GM19468 (cell line): ENCODE data around the gene HSPA1B.
"Not testable (repeated sequence)": the region's sequence is repeated elsewhere in the genome, so short reads cannot be mapped to it uniquely, and the experiment has no call there.

ENCODE experiments used
- ATAC-seq: cut with Tn5 transposase; IDR thresholded peaks from one replicate; pipeline ENCODE4 v1.9.1; 2021; ENCODE audit warnings: mild to moderate bottlenecking, moderate library complexity, moderate number of reproducible peaks; ENCODE audit not compliant: unreplicated experiment; ENCODE audit errors: extremely low read depth

The HSPA1B gene

DNA sequence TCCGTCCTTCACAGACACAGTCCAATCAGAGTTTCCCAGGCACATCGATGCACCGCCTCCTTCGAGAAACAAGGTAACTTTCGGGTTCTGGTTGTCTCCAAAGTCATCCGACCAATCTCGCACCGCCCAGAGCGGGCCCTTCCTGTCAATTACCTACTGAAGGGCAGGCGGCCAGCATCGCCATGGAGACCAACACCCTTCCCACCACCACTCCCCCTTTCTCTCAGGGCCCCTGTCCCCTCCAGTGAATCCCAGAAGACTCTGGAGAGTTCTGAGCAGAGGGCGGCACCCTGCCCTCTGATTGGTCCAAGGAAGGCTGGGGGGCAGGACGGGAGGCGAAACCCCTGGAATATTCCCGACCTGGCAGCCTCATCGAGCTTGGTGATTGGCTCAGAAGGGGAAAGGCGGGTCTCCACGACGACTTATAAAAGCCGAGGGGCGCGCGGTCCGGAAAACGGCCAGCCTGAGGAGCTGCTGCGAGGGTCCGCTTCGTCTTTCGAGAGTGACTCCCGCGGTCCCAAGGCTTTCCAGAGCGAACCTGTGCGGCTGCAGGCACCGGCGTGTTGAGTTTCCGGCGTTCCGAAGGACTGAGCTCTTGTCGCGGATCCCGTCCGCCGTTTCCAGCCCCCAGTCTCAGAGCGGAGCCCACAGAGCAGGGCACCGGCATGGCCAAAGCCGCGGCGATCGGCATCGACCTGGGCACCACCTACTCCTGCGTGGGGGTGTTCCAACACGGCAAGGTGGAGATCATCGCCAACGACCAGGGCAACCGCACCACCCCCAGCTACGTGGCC, at the start of gene HSPA1B:
HSPA1B (plus strand) TSS at position 453 of the 794 bp plus-strand sequence; CDS start at position 666, 213 bp downstream.
- peak; percentile 41 for ATAC-seq

DNA sequence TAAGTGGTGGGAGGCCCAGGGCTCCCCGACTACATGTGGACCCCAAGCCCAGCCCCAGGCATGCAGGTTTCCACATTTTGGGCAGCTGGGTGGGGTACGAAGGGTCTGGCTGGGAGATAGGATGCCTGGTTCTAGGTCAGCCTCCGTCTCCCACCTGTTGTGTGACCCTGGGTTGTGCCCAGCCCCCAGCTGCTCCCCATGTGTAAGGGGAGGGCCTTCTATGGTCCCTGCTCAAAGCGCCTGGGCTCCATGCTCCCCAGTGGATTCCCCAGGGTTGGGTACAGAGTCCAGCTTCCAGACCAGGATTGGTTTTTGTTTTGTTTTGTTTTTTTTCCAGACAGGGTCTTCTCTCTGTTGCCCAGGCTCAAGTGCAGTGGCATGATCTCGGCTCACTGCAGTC, 49.3 kb upstream of the HSPA1B start:
- no peak for ATAC-seq

DNA sequence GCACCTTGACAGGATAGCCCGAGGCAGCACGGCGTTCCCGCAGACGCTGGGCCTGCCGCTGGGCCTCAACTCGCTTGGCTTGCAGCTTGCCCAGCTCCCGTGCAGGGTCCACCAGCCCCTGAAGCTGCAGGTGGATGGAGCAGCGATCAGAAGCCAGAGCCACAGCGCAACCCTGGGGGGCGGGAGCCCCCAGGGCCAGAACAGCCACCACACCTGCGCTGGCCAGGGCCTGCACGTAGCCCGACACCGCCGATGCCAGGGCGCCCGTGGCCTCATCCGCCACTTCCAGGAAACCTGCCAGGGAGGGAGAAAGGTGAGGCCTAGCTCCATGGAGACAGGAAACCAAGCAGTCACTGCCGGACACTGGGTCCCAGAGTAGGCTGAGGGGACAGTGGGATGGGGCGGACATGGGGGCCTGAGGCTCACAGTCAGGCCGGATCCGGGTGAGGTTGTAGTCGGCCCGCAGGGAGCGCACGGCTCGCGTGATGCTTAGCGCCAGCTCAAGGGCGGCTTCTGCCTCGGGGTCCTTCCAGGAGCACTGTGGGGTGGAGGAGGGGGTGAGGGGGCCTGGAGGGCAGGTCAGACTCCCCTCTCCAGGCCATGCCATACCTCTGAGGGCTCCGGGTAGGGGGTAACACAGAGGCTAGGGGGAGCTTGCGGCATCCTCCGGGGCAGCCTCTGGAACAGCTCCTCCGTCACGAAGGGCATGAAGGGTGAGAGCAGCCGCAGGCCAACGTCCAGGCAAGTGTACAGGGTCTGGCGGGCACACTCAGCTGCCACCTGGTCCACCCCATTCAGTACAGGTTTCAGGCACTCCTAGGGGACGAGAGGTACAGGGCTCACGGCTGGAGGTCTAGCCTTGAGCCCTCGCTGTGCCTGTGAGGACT, 48.3 kb upstream of the HSPA1B start:
- no peak for ATAC-seq

DNA sequence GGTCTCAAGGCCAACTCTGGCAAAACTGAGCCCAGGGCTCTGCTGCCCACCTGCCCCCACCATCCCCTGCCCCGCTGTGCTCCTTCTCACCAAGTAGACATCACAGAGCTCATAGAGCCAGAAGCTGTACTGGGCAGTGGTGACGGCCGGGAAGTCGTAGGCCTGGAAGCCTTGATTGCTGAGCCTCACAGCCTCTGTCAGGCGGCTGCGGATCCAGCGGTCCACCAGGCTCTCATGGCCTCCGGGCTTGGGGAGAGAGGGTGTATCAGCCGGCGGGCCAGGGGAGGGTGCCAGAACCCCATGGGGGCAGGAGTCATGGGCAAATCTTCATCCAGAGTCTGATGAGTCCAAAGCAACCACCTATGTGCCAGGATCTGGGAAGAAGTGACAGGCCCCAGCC, 47.6 kb upstream of the HSPA1B start:
- no peak for ATAC-seq

DNA sequence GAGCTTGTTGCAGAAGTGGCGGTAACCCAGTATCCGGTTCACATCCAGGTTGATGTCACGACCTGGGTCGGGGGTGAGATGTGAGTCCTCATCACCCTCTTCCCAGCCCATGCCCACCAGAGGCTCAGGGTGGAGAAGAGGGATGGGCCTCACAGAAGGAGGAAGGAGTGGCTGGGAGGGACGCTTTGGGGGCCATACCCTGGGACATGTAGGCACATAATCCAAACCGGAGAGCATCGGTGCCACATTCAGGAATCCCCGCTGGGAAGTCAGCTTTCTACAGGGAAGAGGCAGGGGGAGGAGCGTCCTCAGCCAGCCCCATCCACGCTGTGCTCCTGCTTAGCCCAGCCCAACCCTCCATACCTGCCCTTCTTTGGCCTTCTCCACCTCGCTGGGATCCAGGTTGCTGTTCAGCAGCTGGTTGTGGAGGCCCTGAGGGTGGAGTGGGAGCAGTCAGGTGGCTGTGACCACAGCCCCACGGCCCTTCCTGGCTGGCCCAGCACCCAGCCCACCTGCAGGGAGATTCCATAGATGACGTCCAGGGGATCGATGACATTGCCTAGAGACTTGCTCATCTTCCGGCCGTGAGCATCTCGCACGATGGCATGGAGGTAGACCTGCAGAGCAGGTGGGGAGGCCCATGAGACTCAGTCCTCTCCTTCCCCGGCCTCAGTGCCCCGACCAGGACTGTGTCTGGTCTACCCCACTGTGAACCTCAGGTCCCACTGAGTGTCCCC, 46.9 kb upstream of the HSPA1B start:
- no peak for ATAC-seq

DNA sequence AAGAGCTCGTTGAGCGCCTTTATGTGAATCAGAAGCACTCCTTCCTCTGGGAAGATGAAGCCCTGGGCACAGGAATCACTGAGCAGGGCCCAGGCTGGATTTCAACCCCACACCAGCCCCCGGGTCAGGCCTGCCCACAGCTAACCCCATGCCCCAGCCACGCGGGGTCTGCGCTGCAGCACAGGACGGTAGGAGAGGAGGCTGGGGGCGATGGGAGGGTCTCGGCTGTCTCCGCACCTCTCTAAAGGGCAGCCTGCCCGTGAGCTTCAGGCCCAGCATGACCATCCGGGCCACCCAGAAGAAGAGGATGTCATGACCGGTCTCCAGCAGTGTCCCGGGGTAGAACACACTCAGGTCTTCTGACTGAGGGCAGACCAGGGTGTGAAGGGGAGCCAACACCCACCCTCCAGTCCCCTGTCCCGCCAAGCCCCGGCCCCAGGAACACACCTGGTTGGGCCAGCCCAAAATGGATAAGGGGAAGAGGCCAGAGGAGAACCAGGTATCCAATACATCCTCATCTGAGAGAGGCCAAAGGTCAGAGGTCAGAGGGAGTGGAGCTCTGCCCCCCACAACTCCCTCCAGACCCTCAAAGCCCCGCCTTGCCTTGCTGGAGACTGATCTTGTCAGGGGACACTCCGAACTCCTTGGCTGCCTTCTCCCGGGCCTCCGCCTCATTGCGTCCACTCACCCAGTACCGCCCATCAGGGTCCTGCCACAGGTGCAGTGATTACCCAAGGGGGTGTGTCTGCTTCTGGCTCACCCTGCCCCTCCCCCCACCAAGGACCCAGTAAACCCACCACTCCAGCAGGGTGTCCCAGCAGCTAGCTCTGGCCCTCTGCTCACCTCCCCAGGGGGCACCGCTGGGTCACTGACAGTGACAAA, 46.1 kb upstream of the HSPA1B start:
- ATAC-seq: no peak

DNA sequence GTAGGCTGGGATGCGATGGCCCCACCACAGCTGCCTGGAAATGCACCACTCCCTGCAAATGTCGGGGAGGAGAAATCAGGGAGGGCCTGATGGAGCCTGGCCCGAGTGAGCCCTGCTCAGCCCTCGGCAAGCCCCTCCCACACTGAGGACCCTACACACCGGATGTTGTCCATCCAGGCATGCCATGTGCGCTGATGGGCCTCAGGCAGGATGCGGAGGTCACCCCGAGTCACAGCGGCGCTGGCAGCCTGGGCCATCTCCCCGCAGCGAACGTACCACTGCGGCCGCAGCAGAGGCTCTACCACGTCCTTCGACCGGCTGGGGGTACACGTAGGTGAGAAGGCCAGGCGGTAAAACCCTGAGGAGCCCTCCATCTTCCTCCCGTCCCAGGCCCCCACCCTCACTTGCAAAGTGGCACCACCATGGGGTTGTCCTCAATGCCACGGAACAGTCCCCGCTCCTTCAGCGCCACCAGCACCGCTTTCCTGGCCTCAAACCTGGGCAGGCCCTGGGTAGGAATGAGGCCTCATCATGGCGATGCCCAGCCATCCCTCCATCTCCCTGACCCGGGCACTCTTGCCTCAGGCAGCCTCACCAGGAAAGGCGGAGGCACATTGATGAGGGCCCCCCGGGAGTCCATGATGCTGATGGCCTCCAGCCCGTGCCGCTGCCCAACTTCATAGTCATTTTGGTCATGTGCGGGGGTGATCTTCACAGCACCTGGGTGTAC, 45.2 kb upstream of the HSPA1B start:
- ATAC-seq: no peak

DNA sequence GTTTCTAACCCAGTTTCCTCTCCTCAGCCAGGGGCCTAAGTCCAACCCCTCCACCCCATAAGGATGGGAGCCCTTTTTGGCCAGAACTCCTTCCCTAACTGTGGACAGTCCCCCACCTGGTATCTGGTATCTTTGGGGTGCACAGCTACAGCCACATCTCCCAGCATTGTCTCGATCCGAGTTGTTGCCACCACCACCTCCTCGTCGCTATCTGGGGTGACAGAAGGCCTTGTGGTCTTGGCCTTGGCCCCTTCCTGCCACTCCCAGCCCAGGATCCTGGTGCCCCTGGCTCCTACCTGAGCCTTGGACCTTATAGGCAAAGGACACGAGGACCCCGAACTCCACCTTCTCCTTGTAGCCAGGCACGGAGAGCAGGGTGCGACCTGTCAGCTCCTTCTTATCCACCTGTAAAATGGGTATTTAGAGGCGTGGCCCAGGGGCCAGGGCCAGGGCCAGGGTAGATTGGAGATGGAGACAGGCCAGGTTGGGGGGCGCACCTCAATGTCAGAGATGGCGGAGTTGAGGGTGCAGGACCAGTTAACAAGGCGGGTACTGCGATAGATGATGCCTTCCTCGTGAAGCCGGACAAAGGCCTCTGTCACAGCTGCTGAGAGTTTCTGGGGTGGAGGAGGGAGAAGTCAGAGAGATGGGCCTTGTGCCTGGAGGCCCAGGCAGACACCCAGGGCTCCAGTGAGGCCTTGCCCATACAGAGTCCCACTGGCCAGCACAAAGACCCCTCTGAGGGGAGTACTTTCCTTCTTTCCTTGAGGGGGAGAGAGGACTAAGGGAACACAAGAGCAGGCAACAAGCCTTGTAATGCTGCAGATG, 43.2 kb upstream of the HSPA1B start:
- ATAC-seq: no peak

DNA sequence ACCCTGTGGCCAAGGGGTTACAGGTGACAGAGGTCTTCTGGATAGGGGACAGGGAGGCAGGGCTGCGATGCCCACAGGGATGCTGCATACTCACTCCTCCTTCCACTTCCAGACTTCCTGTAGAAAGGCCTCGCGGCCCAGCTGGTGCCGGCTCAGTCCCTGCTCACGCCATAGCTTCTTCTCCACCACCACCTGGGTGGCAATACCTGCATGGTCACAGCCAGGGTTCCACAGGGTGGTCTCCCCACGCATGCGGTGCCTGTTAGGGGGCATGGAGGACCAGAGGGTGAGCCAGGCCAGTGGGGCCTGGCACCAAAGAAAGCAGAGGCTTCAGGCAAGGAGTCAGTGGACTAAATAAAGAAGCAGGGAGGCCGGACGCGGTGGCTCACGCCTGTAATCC, 42.1 kb upstream of the HSPA1B start:
- no peak for ATAC-seq

DNA sequence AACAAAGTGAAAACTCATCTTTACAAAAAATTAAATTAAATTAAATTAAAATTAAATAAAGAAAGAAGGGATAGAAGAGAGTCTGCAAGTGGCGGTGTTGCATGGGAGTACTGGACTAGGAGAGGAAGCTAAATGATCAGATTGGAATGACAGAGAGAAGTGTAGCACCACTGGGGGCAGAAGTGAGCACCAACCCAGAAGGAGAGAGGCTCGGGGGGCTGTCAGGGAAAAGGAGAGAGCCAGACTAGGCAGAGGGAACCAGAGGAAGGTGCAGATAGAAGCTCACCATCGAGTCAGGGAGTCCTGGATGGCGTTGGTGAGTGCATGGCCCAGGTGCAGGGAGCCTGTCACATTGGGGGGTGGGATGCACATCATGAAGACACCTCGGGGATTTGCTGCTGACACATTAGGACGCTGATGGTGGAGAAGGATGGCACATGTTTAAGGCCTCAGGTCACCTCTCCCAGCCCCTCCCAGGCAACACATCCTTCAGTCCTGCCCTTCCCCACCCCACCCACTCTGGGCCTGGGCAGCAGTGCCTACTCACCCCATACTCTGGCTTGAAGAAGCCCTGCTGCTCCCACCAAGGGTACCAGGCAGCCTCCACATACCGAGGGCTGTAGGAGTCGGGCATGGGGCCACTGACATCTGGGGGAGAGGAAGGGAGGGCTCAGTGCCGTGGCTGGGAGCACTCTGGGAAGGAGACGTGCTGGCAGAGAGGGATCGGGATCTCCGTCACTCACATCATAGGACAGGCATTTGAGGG, 36.0 kb upstream of the HSPA1B start:
- ATAC-seq: no peak

DNA sequence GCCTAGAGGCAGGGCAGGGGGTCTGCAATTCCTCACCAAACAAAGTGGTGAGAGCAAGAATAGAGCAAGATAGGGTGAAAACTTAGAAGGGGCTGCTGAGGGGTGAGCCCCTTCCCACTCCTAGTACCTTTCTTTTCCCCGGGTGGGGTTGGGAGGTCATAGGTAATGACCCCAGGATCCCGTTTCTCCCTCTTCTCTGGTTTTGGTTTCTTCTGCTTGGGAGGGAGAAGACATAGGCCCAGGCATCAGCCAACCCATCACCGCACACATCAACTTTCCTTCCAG, 35.5 kb upstream of the HSPA1B start:
- no peak for ATAC-seq

DNA sequence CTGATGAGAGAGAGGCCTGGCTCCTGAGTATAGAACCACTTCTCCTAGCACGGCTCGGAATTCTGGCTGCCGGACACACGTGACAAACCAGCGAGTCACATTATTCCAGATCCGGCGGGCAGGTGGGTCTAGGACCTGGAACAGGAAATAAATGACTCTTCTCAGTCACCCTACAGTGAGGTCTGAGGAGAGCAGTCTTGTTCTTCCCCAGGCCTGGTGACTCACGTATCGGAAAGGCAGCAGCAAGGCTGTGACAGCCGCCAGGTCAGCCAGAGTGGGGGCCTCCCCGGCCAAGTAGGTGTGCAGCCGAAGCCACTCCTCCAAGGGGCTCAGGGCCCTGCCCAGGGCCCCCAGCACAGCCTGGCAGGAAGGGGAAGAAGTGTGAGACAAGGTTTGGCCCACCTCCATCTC, 34.8 kb upstream of the HSPA1B start:
- no peak for ATAC-seq

DNA sequence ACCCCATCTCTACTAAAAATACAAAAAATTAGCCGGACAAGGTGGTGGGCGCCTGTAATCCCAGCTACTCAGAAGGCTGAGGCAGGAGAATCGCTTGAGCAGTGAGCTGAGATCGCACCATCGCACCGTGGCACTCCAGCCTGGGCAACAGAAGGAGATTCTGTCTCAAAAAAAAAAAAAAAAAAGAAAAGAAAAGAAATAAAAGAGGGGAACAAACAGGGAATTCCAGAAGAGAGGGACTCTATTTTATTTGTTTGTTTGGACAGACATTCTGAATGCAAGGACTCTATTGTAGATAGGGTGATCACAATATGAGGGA, 33.7 kb upstream of the HSPA1B start:
- ATAC-seq: not testable (repeated sequence)

DNA sequence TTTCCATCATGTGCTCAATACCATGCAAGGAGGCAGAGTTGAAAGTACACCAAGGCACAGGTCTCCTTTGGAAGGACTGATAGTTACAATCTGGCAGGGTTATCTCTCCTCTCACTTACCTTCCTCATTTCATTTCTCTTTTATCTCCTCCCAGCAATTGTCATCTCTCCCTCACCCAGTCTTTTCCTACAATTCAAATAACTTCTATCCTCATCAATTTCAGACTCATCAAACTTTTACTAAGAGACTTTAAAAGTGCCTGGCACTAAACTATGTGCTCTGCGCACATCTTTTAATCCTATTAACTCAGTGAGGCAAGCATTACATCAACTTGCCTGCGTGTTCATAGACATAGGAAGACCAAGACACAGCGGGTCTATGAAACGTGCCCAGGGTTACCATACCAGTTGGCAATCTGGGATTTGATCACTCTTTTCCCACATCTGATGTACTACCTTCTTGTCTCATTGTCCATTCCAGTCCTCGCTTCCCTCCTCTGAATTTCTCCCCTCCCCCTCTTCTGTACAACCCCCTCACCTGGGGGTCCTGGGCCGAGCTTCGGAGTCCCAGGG, 33.2 kb upstream of the HSPA1B start:
- ATAC-seq: no peak

DNA sequence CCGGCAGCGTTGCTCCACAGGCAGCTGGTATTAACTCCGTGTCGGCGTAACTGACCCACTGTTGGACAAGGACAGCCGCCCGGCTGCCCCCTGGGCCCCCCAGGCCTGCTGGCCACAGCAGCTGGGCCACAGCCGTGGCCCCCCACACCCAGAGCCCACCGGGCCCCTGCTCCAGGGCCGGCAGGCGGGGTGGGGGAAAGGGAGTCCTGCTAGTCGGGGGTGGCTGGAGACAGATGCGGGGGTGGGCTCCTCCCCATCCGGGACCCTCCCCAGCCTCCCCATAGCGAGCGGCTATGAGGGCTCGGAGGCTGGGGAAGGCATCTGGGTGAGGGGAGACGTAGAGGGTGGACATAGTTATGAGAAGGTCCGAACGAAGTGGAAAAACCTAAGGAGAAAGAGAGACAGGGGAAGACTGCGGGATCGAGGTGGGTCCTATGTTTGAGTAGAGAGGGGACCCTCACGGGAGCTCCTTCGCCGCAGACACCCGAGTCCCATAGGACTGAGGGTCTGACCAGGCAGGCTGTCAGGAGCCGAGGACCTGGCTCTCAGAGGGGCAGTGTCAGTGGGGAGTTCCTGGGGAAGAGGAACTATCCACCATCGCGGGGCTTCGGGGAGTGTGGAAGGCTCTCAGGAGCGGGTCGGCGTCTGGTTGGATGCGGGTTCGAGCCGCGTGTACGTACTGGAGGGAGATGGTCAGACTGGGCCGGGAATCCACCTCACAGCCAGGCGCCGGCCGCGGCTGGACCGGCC, 32.5 kb upstream of the HSPA1B start:
- no peak for ATAC-seq

DNA sequence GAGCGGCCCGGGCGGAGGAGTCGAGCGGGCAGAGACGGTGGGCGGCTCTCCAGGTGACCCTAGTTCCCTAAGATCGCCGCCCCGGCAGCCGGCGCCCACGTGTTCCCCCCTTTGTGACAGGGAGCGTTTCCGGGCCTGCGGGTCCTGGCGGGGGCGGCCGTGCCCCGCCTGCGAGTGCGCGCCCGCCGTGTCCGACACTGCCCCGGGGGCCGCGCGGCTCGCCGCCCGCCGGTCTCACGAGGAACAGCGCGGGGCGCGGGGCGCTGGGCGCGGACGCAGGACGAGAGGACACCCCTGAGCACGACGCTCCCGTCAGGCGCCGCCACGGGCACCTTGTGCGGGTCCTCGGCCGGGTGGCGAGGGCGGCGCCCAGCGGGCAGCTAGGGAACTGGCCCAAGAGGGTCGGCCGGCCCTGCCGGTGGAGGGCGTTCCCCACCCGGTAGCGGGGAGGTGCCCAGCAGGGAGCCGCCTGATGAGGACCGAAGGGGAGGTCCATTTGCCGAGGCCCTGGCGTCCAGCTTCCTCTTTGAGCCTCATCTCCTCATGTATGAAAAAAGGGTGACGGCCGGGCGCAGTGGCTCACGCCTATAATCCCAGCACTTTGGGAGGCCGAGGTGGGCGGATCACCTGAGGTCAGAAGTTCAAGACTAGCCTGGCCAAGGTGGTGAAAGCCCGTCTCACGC, 31.8 kb upstream of the HSPA1B start, which contains the start of gene VARS1:
VARS1 (minus strand) TSS at position 137 of the 683 bp plus-strand sequence. CDS start 535 bp downstream, outside the sequence.
- ATAC-seq: peak; percentile 53
